Lower leg skin (tissue), 4 donors: ENCODE data around the gene COL15A1. TPM values are rescaled to one million over a fixed set of nuclear protein-coding genes. Genes with fewer than 3 reads are reported as not detected.

ENCODE experiments used
- DNase-seq, 2 donors: peaks; one replicate each; pipeline ENCODE4 v3.0.0-alpha.2; 2019; ENCODE audit warnings: low spot score in 2 of 2
- H3K4me3 ChIP-seq: fragments of 200-600 bp; sonication (generic); 2 replicates; pipeline ENCODE4 v1.5.1; 2017; ENCODE audit warnings: mild to moderate bottlenecking, low read depth; ENCODE audit not compliant: poor library complexity, severe bottlenecking
- CTCF ChIP-seq, 3 donors: fragments of 450-650 bp; IDR thresholded peaks; one replicate each; pipeline ENCODE4 v1.5.1; 2016; ENCODE audit warnings: antibody characterized with exemption in 3 of 3, mild to moderate bottlenecking in 3 of 3, moderate library complexity in 2 of 3
- POLR2A ChIP-seq, 2 donors: fragments of 450-650 bp; IDR thresholded peaks; one replicate each; pipeline ENCODE4 v1.6.1; 2016 to 2017; ENCODE audit warnings: antibody characterized with exemption in 2 of 2, mild to moderate bottlenecking in 1 of 2, moderate library complexity in 1 of 2
- WGBS, 2 donors: methylation state at CpG; one replicate each; pipeline ENCODE4 v1.1.5; 2018; 5-methylcytosine and 5-hydroxymethylcytosine counted together
- intact Hi-C: fragments of 100-400 bp; cut with DNase I; formaldehyde crosslinking; loops from one replicate; pipeline ENCODE4 v1.15.0; 2023; ENCODE audit warnings: low total_unique reads
- total RNA-seq, 4 donors: library from RNA; depleted of rRNA; stranded (reverse); fragments of >200 nt; gene quantifications; one replicate each; pipeline ENCODE4 v1.1.0, GENCODE V29; 2016

COL15A1 gene
- total RNA-seq, 4 donors from 2014 or later: 2.3 to 14.1 (median 8.3) TPM

- H3K4me3 ChIP-seq: no peak overlapping the region
- TF ChIP-seq CTCF (IDR thresholded peaks at IDR 0.05) (no peak), POLR2A (IDR thresholded peaks at IDR 0.05) (no peak)
- intact Hi-C loops: no loop called here
- DNase-seq: no peak
- whole genome bisulfite sequencing, 2 donors: 85 to 89% methylated on average over 3 of the region's 3 CpGs
Observed at GRCh38 chr9:98975838-98976237, 32.1 kb downstream of the COL15A1 start.

- intact Hi-C loops: no loop called here
- WGBS, 2 donors: 64 to 67% methylated on average over 9 of the region's 9 CpGs
Observed at GRCh38 chr9:98977246-98977714, 33.6 kb downstream of the COL15A1 start.

GRCh38 chr9:98977813-98978212, 34.1 kb downstream of the COL15A1 start:
- WGBS, 2 donors: 78 to 83% methylated on average over 1 to 2 of the region's 3 CpGs
- intact Hi-C loops: no loop called here

More at GRCh38 chr9:98977246-98977714, 33.6 kb downstream of the COL15A1 start:
- TF ChIP-seq CTCF (IDR thresholded peaks at IDR 0.05) (no peak), POLR2A (IDR thresholded peaks at IDR 0.05) (no peak)
- no peak overlapping the region for H3K4me3 ChIP-seq
- DNase-seq: no peak

GRCh38 chr9:98978231-98978681, 34.5 kb downstream of the COL15A1 start:
- 48 to 57% methylated on average over 5 of the region's 5 CpGs for WGBS, 2 donors
- intact Hi-C loops: no loop called here
- DNase-seq: no peak

More at GRCh38 chr9:98977813-98978212, 34.1 kb downstream of the COL15A1 start:
- TF ChIP-seq POLR2A (IDR thresholded peaks at IDR 0.05) (no peak), CTCF (IDR thresholded peaks at IDR 0.05) (no peak)
- no peak overlapping the region for H3K4me3 ChIP-seq
- DNase-seq: no peak

GRCh38 chr9:98980291-98980690, 36.6 kb downstream of the COL15A1 start:
- 57 to 60% methylated on average over 5 of the region's 5 CpGs for WGBS, 2 donors
- no peak overlapping the region for H3K4me3 ChIP-seq
- intact Hi-C loops: no loop called here
- TF ChIP-seq CTCF (IDR thresholded peaks at IDR 0.05) (no peak), POLR2A (IDR thresholded peaks at IDR 0.05) (no peak)
- no peak for DNase-seq

More at GRCh38 chr9:98978231-98978681, 34.5 kb downstream of the COL15A1 start:
- H3K4me3 ChIP-seq: no peak overlapping the region
- TF ChIP-seq CTCF (IDR thresholded peaks at IDR 0.05) (no peak), POLR2A (IDR thresholded peaks at IDR 0.05) (no peak)
